Ascending aorta (tissue), 2 donors: ENCODE measurements around the gene SGSM2. TPM values are rescaled to one million over a fixed set of nuclear protein-coding genes. Genes with fewer than 3 reads are reported as not detected.

Source experiments
- DNase-seq, 2 donors: peaks; one replicate each; pipeline ENCODE4 v3.0.0-alpha.2; 2019; ENCODE audit warnings: low spot score in 2 of 2
- H3K27ac ChIP-seq, 2 donors: fragments of 200-600 bp; sonication (generic); one replicate each; pipeline ENCODE4 v1.5.1; 2016 to 2017; ENCODE audit warnings: mild to moderate bottlenecking in 1 of 2
- H3K27me3 ChIP-seq: fragments of 200-600 bp; sonication (generic); one replicate; pipeline ENCODE4 v1.5.1; 2017
- H3K36me3 ChIP-seq, 2 donors: fragments of 200-600 bp; sonication (generic); one replicate each; pipeline ENCODE4 v1.5.1; 2016
- H3K4me1 ChIP-seq, 2 donors: fragments of 200-600 bp; sonication (generic); one replicate each; pipeline ENCODE4 v1.5.1; 2016 to 2017; ENCODE audit warnings: mild to moderate bottlenecking in 1 of 2
- H3K4me3 ChIP-seq, 2 donors: fragments of 200-600 bp; sonication (generic); one replicate each; pipeline ENCODE4 v1.5.1; 2016 to 2017; ENCODE audit warnings: mild to moderate bottlenecking in 1 of 2
- H3K9me3 ChIP-seq, 2 donors: fragments of 200-600 bp; sonication (generic); one replicate each; pipeline ENCODE4 v1.5.1; 2016
- CTCF ChIP-seq, 3 experiments: fragments of 200-600 bp in 2 of 3; fragments of 450-650 bp in 1 of 3; sonication (generic) in 2 of 3; IDR thresholded peaks; one replicate each; pipeline ENCODE4 v1.5.1; 2016 to 2019; ENCODE audit warnings: antibody characterized with exemption in 3 of 3, mild to moderate bottlenecking in 1 of 3, moderate library complexity in 1 of 3
- intact Hi-C: fragments of 100-400 bp; cut with DNase I; formaldehyde crosslinking; loops from one replicate; pipeline ENCODE4 v1.15.1; 2023
- total RNA-seq: library from RNA; depleted of rRNA; stranded (reverse); fragments of >200 nt; gene quantifications from one replicate; pipeline ENCODE4 v1.1.0, GENCODE V29; 2016

Gene SGSM2
- total RNA-seq, 1 donor from 2014 or later: 127 TPM

DNA sequence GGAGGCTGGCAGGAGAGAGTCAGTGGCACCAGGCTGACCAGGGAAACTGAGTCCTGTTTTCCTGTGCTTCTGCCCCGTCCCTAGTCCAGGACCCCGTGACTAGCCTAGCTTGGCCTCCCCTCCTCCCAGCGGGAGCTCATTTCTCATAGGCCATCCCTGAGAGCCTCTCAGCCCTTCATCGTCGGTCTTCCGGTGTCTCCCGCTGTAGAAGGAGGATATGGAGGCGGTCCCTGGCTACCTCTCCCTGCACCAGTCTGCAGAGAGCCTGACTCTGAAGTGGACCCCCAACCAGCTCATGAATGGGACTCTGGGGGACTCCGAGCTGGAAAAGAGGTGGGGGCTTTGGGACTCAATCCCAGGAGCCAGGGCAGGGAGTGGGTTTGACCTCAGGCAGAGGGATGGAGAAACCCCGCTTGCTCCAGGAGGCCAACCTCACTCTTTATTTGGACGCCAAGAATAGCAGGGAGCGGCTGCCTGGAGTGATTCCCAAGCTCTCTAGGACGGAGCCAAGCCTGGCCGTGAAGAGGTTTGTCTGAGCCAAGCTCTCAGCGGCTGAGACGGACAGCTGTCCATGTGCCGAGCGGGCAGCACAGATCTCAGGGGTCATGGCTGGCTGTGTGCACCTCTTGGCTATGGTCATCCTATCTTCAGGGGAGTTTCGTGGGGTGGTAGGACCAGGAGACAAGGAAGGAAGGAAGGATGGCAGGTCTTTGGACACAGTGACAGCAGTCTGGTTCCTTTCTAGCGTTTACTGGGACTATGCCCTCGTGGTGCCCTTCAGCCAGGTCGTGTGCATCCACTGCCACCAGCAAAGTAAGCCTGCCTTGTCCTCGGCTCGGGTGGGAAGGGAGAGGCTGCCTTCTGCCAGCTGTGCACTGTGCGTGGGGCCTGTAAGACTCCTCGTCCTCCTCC, 26.8 kb downstream of the SGSM2 start:
- TF ChIP-seq CTCF (IDR thresholded peaks at IDR 0.05): no peak
- intact Hi-C loops: no loop called here
- H3K9me3 ChIP-seq: no peaks in the 10 kb centered on the region
- H3K4me3 ChIP-seq: no peak overlapping the region
- DNase-seq: no peak
- no peaks in the 10 kb centered on the region for H3K27me3 ChIP-seq
- H3K4me1 ChIP-seq: no peaks in the 10 kb centered on the region
- no peak overlapping the region for H3K27ac ChIP-seq
- peaks cover 27 to 47% of the 10 kb centered on the region in 2 donors for H3K36me3 ChIP-seq

DNA sequence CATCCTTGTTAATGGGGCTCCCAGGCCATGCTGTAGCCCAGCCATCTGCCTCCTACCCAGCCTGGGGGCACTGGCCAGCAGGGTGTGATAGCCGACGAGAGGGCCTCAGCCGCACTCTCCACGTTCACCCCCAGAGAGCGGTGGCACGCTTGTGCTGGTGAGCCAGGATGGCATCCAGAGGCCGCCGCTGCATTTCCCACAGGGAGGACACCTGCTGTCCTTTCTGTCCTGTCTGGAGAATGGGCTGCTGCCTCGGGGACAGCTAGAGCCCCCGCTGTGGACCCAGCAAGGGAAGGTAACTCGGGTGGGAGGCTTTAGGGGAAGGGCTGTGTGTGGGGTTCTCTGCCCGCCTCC, 27.4 kb downstream of the SGSM2 start:
- H3K4me1 ChIP-seq: no peaks in the 10 kb centered on the region
- no peak overlapping the region for H3K27ac ChIP-seq
- TF ChIP-seq CTCF (IDR thresholded peaks at IDR 0.05): no peak
- no peaks in the 10 kb centered on the region for H3K9me3 ChIP-seq
- intact Hi-C loops: no loop called here
- H3K36me3 ChIP-seq: peaks cover 27 to 47% of the 10 kb centered on the region in 2 donors
- DNase-seq: no peak
- H3K27me3 ChIP-seq: no peaks in the 10 kb centered on the region
- H3K4me3 ChIP-seq: no peak overlapping the region

- no peak for DNase-seq
- no peak overlapping the region for H3K4me3 ChIP-seq
- no peaks in the 10 kb centered on the region for H3K9me3 ChIP-seq
- no peak overlapping the region for H3K27ac ChIP-seq
- no peaks in the 10 kb centered on the region for H3K4me1 ChIP-seq
- TF ChIP-seq CTCF (IDR thresholded peaks at IDR 0.05): no peak
- H3K27me3 ChIP-seq: no peaks in the 10 kb centered on the region
- H3K36me3 ChIP-seq: peaks cover 27 to 47% of the 10 kb centered on the region in 2 donors
- intact Hi-C loops: no loop called here
Observed at GRCh38 chr17:2365132-2365531, 27.8 kb downstream of the SGSM2 start.

GRCh38 chr17:2366747-2367494, 29.6 kb downstream of the SGSM2 start:
- DNase-seq: no peak
- no peak for TF ChIP-seq CTCF (IDR thresholded peaks at IDR 0.05)
- Histone ChIP-seq H3K36me3 (peaks cover 24 to 57% of the 10 kb centered on the region in 2 donors), H3K9me3 (no peaks in the 10 kb centered on the region), H3K4me3 (no peak overlapping the region), H3K27me3 (no peaks in the 10 kb centered on the region), H3K27ac (no peak overlapping the region), H3K4me1 (no peaks in the 10 kb centered on the region)
- intact Hi-C loops: no loop called here

DNA sequence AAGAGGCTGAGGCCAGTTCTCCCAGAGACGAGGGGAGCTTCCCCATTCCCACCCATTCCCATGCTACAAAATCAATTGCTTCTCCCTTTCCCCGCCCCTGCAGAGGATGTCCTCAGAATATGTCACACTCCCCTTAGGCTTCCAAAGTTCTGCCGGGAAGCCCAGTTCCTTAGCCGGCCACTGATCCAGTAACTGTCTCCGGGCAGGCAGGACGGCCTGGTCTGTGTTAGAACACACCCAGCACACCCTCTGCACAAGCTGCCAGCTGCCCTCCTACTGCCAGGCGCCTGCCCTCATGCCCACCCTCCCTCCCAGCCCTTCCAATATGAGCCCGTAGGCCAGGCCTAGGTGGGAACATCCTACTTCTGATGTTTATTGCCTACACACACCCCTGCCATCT, 31.1 kb downstream of the SGSM2 start:
- Histone ChIP-seq H3K9me3 (no peaks in the 10 kb centered on the region), H3K27me3 (no peaks in the 10 kb centered on the region), H3K27ac (no peak overlapping the region), H3K36me3 (peaks cover 21 to 62% of the 10 kb centered on the region in 2 donors), H3K4me3 (no peak overlapping the region), H3K4me1 (no peaks in the 10 kb centered on the region)
- no peak for DNase-seq
- intact Hi-C loops: no loop called here
- no peak for TF ChIP-seq CTCF (IDR thresholded peaks at IDR 0.05)
